Esophagus squamous epithelium (tissue), 5 donors: ENCODE measurements around the gene STK32A. TPM values are rescaled to one million over a fixed set of nuclear protein-coding genes. Genes with fewer than 3 reads are reported as not detected.

Source experiments
- DNase-seq: peaks from one replicate; lab custom pipeline; 2025; lab: John Stamatoyannopoulos, UW
- H3K27ac ChIP-seq, 4 donors: fragments of 200-600 bp; sonication (generic); one replicate each; pipeline ENCODE4 v1.5.1; 2016 to 2019; ENCODE audit warnings: mild to moderate bottlenecking in 1 of 4
- H3K27me3 ChIP-seq, 4 donors: fragments of 200-600 bp; sonication (generic); 1 replicate in 3 of 4; 2 replicates in 1 of 4; pipeline versions ENCODE4 v1.5.1 to v1.6.0; 2017 to 2021; ENCODE audit warnings: antibody characterized with exemption in 1 of 4
- H3K36me3 ChIP-seq, 3 donors: fragments of 200-600 bp; sonication (generic); one replicate each; pipeline ENCODE4 v1.5.1; 2016 to 2019
- H3K4me1 ChIP-seq, 3 donors: fragments of 200-600 bp; sonication (generic); one replicate each; pipeline ENCODE4 v1.5.1; 2017 to 2019
- H3K4me3 ChIP-seq, 4 donors: fragments of 200-600 bp; sonication (generic); 1 replicate in 3 of 4; 2 replicates in 1 of 4; pipeline ENCODE4 v1.5.1; 2016 to 2019; ENCODE audit warnings: mild to moderate bottlenecking in 2 of 4, moderate library complexity in 1 of 4
- H3K9me3 ChIP-seq, 3 donors: fragments of 200-600 bp; sonication (generic); one replicate each; pipeline ENCODE4 v1.5.1; 2016 to 2019
- POLR2A ChIP-seq, 4 donors: fragments of 450-650 bp; IDR thresholded peaks; one replicate each; pipeline ENCODE4 v1.6.1; 2017; ENCODE audit warnings: antibody characterized with exemption in 4 of 4, mild to moderate bottlenecking in 4 of 4, moderate library complexity in 3 of 4
- WGBS, 2 donors: methylation state at CpG; one replicate each; pipeline ENCODE4 v1.1.5; 2018; 5-methylcytosine and 5-hydroxymethylcytosine counted together
- intact Hi-C: fragments of 100-400 bp; cut with DNase I; formaldehyde crosslinking; loops from one replicate; pipeline ENCODE4 v1.15.0; 2022
- total RNA-seq, 4 donors: library from RNA; depleted of rRNA; stranded (reverse); fragments of >200 nt; gene quantifications; one replicate each; pipeline ENCODE4 v1.1.0, GENCODE V29; 2016
- TF ChIP-seq, protein P1 (sequence below), 6 experiments: fragments of 450-650 bp in 4 of 6; fragments of 200-600 bp in 2 of 6; sonication (generic) in 2 of 6; IDR thresholded peaks; one replicate each; pipeline ENCODE4 v1.5.1; 2016 to 2019; ENCODE audit warnings: antibody characterized with exemption in 6 of 6, mild to moderate bottlenecking in 4 of 6, moderate library complexity in 4 of 6
- donor health status: DM: yes; HTN: yes; CAD: no.

Gene STK32A
- total RNA-seq, 4 donors from 2014 or later = 0.26 to 1.7 (median 0.38) TPM; not detected in 1

DNA sequence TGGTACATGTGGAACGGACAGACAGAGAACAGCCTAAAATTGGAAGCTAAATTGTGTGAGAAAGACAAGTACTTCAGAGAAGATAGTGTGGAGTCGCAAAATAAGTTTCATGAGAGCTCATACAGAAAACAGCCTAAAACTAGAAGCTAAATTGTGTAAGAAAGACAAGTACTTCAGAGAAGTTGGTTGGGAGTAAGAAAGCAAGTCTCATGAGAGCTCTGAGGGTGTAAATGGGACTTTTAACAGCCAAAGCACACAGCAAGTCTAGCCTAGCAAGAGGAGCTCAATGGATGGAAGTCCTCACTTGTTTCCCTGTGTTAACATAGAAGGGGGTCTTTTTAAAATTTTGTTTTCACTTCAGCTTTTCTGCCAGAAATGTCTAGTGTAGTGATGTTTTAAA lies 93.1 kb downstream of the STK32A start:
- no peaks in the 10 kb centered on the region for H3K4me1 ChIP-seq
- TF ChIP-seq, protein P1, sequence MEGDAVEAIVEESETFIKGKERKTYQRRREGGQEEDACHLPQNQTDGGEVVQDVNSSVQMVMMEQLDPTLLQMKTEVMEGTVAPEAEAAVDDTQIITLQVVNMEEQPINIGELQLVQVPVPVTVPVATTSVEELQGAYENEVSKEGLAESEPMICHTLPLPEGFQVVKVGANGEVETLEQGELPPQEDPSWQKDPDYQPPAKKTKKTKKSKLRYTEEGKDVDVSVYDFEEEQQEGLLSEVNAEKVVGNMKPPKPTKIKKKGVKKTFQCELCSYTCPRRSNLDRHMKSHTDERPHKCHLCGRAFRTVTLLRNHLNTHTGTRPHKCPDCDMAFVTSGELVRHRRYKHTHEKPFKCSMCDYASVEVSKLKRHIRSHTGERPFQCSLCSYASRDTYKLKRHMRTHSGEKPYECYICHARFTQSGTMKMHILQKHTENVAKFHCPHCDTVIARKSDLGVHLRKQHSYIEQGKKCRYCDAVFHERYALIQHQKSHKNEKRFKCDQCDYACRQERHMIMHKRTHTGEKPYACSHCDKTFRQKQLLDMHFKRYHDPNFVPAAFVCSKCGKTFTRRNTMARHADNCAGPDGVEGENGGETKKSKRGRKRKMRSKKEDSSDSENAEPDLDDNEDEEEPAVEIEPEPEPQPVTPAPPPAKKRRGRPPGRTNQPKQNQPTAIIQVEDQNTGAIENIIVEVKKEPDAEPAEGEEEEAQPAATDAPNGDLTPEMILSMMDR (IDR thresholded peaks at IDR 0.05) = no peak
- no peak for TF ChIP-seq POLR2A (IDR thresholded peaks at IDR 0.05)
- H3K4me3 ChIP-seq = no peak overlapping the region
- WGBS, 2 donors = 72 to 83% methylated on average over 2 of the region's 2 CpGs
- H3K27me3 ChIP-seq = no peaks in the 10 kb centered on the region
- intact Hi-C loops = no loop called here
- DNase-seq = no peak
- no peaks in the 10 kb centered on the region for H3K9me3 ChIP-seq
- H3K36me3 ChIP-seq = no peaks in the 10 kb centered on the region
- H3K27ac ChIP-seq = no peak overlapping the region

DNA sequence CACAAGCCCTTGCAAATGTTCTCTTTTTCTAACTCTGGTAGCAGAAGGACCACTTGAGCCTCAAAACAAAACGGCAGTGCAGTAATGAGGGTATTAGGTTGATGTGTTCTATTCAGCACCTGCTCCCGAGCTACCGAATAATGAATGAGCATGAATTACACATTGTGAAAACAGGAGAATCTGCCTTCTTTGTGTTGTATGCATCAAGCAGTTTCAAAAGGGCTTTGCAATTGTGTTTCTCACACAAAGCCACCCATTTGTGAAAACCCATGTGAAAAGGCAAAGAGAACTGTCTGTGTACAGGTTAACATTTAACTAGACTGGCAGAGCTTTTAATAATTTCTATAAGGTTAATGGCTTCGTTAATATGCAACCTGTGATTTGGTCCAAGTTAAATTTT lies 97.8 kb downstream of the STK32A start:
- DNase-seq = no peak
- 48 to 60% methylated on average over 4 of the region's 4 CpGs for WGBS, 2 donors
- Histone ChIP-seq H3K27ac (no peak overlapping the region), H3K4me1 (no peaks in the 10 kb centered on the region), H3K36me3 (no peaks in the 10 kb centered on the region), H3K27me3 (no peaks in the 10 kb centered on the region), H3K9me3 (no peaks in the 10 kb centered on the region), H3K4me3 (no peak overlapping the region)
- TF ChIP-seq, protein P1 (IDR thresholded peaks at IDR 0.05) = no peak
- TF ChIP-seq POLR2A (IDR thresholded peaks at IDR 0.05) = no peak
- intact Hi-C loops = no loop called here

DNA sequence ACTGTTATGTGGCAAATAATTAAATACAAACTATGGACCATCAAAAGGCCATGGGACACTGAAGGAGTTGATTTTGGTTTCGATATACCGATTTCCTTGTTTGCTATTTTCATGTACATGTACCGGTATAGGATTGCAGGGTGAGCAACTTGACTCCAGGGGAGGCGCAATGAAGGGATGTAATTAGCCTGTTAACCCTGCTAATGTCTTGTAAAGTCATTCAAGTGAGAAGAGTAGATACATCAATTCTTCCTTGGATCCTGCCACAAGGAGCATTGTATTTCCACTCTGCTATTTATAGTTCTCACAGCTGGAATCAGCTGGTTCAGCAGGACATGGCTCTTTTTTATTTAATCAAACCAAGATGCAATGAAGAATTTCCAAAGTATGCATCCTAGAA lies 102.0 kb downstream of the STK32A start:
- Histone ChIP-seq H3K36me3 (no peaks in the 10 kb centered on the region), H3K27ac (no peak overlapping the region), H3K9me3 (no peaks in the 10 kb centered on the region), H3K4me1 (no peaks in the 10 kb centered on the region), H3K4me3 (no peak overlapping the region), H3K27me3 (no peaks in the 10 kb centered on the region)
- TF ChIP-seq, protein P1 (IDR thresholded peaks at IDR 0.05) = no peak
- TF ChIP-seq POLR2A (IDR thresholded peaks at IDR 0.05) = no peak
- WGBS, 2 donors = 71 to 94% methylated on average over 4 of the region's 4 CpGs
- DNase-seq = no peak
- intact Hi-C loops = no loop called here

DNA sequence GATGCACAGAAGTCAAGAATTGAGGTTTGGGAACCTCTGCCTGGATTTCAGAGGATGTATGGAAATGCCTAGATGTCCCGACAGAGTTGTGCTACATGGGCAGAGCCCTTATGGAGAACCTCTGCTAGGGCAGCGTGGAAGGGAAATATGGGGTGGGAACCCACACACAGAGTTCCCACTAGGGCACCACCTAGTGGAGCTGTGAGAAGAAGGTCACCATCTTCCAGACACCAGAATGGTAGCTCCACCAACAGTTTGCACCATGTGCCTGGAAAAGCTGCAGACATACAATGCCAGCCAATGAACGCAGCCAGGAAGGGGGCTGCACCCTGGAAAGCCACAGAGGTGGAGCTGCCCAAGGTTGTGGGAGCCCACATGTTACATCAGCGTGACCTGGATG lies 104.5 kb downstream of the STK32A start:
- 77 to 86% methylated on average over 4 of the region's 4 CpGs for whole genome bisulfite sequencing, 2 donors
- no peaks in the 10 kb centered on the region for H3K4me1 ChIP-seq
- H3K36me3 ChIP-seq = no peaks in the 10 kb centered on the region
- no peak for TF ChIP-seq POLR2A (IDR thresholded peaks at IDR 0.05)
- TF ChIP-seq, protein P1 (IDR thresholded peaks at IDR 0.05) = peak in 1 of 6 experiments; percentile 16
- H3K9me3 ChIP-seq = no peaks in the 10 kb centered on the region
- no peaks in the 10 kb centered on the region for H3K27me3 ChIP-seq
- intact Hi-C loops = no loop called here
- H3K4me3 ChIP-seq = no peak overlapping the region
- H3K27ac ChIP-seq = no peak overlapping the region
- DNase-seq = no peak

DNA sequence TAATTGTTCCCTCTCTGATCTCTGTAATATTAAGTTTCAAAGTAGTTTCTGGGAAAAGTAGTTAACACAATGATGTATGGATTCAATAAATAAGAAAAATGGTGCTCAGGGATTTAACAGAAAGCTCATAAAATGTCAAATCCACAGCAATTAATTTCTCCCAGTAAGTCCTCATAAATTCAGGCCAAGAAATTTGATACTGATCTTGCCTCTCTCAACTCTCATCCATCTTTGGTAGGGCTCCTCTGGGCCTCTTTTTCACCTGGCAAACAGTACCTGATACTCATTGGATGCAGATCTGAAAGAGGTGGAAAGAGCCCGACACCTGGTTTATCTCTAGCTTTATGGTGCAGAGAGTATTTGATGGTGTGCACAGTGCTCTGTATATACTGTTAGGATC lies 106.1 kb downstream of the STK32A start:
- no peaks in the 10 kb centered on the region for H3K9me3 ChIP-seq
- no peaks in the 10 kb centered on the region for H3K4me1 ChIP-seq
- H3K36me3 ChIP-seq = no peaks in the 10 kb centered on the region
- H3K27ac ChIP-seq = no peak overlapping the region
- H3K4me3 ChIP-seq = no peak overlapping the region
- TF ChIP-seq, protein P1 (IDR thresholded peaks at IDR 0.05) = no peak
- no peak for TF ChIP-seq POLR2A (IDR thresholded peaks at IDR 0.05)
- intact Hi-C loops = no loop called here
- DNase-seq = no peak
- H3K27me3 ChIP-seq = no peaks in the 10 kb centered on the region
- 83 to 92% methylated on average over 1 of the region's 1 CpG for WGBS, 2 donors
